Fibroblast of villous mesenchyme (primary cell): ENCODE measurements around the gene SFTPD. TPM values are rescaled to one million over a fixed set of nuclear protein-coding genes. Genes with fewer than 3 reads are reported as not detected.

Experiments
- DNase-seq: peaks from one replicate; pipeline ENCODE4 v3.0.0-alpha.2; 2010; ENCODE audit warnings: low read depth
- H3K4me3 ChIP-seq: 2 replicates; pipeline ENCODE4 v1.5.1; 2011; ENCODE audit warnings: low read depth, mild to moderate bottlenecking, low read length
- total RNA-seq: library from RNA; depleted of rRNA; stranded (reverse); fragments of >200 nt; gene quantifications from 2 replicates; pipeline ENCODE4 v1.2.3, GENCODE V29; 2012
- TF ChIP-seq, protein P1 (sequence below): IDR thresholded peaks from 2 replicates; pipeline ENCODE4 v1.5.1; 2012; ENCODE audit warnings: low read depth, mild to moderate bottlenecking, low read length; ENCODE audit not compliant: insufficient read depth

Gene SFTPD
- total RNA-seq, 1 donor, result not detected

DNA sequence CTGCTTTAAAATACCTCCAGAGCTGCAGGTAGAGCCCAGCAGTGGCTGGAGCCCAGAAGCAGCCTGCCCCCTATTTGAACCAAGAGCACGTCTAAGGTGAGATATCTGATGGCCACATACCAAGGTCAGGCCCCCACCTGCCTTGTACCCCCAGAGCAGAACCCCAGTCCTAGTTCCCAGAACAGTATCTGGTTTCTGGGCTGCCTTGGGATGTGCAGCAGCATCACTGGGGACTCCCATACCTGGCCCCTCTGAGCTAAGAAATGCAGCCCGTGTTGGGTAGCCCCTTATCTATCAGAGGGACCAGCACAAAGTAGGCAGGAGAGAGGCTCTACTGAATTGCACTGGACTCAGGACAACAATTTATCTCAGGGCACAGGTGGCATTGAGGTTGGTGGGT, 8.9 kb downstream of the SFTPD start:
- DNase-seq, result no peak
- H3K4me3 ChIP-seq, result no peak overlapping the region
- TF ChIP-seq, protein P1, sequence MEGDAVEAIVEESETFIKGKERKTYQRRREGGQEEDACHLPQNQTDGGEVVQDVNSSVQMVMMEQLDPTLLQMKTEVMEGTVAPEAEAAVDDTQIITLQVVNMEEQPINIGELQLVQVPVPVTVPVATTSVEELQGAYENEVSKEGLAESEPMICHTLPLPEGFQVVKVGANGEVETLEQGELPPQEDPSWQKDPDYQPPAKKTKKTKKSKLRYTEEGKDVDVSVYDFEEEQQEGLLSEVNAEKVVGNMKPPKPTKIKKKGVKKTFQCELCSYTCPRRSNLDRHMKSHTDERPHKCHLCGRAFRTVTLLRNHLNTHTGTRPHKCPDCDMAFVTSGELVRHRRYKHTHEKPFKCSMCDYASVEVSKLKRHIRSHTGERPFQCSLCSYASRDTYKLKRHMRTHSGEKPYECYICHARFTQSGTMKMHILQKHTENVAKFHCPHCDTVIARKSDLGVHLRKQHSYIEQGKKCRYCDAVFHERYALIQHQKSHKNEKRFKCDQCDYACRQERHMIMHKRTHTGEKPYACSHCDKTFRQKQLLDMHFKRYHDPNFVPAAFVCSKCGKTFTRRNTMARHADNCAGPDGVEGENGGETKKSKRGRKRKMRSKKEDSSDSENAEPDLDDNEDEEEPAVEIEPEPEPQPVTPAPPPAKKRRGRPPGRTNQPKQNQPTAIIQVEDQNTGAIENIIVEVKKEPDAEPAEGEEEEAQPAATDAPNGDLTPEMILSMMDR, result no peak

DNA sequence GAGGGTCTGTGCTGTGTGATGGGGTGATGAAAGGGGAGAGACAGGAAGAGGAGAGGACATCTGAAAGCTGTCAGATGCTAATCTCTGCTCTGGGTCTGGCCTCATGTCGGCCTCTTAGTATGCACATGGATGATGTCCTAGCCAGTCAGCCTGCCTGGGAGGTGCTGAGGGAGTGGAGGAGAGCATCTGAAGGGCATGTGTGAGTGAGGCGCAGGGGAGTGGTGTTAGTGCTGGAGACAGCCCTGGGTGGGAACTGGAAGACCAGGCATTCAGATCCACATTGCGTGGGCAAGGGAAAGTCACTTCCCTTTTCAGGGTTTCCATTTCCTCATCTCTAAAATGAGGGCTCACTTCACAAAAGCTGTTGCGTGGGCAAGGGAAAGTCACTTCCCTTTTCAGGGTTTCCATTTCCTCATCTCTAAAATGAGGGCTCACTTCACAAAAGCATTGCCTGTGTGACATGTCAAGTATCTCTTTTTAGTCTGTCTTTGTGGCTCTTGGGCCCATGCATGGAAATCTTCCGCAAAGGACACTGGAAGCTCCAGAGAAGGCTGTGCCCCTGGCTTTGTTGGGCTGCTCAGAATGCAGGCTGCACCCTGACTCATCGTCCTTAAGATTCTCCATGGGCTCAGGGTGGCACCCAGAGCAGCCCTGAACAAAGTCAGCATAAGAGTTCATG, 10.0 kb downstream of the SFTPD start:
- TF ChIP-seq, protein P1, result no peak
- DNase-seq, result no peak
- H3K4me3 ChIP-seq, result no peak overlapping the region

DNA sequence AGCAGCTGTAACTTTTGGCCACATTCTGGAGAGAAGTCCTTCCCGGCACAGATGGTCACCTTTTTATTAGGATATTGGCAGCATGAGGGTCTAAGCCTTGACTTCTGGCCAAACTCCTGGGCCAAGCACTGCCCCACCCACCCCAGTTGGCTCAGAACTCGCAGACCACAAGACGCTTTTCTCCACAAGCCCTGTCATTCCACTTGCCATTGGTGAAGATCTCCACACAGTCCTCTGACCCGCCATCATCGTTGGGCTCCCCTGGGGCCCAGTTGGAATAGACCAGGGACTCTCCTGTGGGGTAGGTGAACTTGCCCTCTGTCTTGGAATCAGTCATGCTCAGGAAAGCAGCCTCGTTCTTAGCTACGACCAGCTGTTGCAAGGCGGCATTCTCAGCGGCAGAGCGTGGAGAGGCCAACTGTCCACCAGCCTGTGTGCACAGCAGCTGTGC, 11.2 kb downstream of the SFTPD start:
- no peak for DNase-seq
- TF ChIP-seq, protein P1, result no peak
- no peak overlapping the region for H3K4me3 ChIP-seq

DNA sequence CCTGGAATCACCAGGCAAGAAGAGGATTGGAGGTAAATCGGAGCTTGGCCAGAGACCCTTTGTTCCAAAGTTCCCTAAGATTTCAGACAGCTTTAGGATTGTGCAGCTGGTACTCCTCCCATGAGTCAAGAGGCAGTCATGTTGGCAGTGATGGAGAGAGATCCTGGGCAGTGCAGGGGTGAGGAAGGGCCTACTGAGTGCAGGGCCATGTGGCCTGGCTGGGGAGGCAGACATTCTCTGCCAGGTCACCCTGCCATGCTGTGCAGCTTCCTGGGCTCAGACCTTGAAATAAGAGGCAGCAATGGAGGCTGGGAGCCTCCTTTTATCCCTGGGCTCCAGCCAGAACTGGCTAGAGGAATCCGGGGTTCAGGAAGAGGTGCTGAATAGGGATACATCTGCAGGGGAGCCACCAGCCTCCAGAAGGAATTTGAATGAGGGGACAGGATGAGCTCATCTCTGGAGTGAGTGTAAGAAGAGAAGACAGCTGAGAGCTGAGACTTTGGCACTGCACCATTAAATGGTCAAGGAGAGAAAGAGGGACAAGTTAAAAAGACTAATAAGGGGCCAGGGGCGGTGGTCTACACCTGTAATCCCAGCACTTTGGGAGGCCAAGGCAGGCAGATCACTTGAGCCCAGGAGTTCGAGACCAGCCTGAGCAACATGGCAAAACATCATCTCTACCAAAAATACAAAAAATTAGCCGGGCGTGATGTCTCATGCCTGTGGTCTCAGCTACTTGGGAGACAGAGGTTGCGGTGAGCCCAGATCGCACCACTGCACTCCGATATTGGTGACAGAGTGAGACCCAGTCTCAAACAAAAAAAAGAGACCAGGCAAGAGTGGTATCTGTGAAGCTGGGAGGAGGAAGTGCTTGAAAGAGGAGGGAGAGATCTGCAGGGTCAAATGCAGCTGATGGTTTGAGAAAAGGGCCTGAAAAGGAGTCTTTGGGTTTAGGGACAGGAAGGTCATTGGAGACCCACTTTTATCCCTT, 12.0 kb downstream of the SFTPD start:
- no peak for DNase-seq

DNA sequence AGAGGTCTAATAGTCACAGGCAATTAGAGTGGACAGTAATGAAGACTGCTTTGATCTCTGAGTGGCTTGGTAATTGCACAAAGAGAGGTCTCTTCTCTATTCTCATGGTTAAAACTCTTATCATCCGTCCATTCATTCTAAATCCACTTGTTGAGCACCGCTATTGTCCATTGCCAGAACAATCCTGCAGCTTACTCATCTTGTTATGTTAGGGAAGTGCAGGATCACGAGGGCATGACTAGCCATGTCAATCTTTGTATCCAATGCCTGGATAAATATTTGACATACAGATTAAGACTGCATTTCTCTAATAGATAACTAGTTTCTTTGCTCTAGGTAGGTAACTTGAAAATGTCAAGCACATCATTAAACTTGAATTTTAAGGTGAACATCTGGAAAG, 14.9 kb downstream of the SFTPD start:
- H3K4me3 ChIP-seq, result no peak overlapping the region
- DNase-seq, result no peak
- TF ChIP-seq, protein P1, result no peak

More for the DNA sequence above, 12.0 kb downstream of the SFTPD start:
- TF ChIP-seq, protein P1, result no peak
- no peak overlapping the region for H3K4me3 ChIP-seq

DNA sequence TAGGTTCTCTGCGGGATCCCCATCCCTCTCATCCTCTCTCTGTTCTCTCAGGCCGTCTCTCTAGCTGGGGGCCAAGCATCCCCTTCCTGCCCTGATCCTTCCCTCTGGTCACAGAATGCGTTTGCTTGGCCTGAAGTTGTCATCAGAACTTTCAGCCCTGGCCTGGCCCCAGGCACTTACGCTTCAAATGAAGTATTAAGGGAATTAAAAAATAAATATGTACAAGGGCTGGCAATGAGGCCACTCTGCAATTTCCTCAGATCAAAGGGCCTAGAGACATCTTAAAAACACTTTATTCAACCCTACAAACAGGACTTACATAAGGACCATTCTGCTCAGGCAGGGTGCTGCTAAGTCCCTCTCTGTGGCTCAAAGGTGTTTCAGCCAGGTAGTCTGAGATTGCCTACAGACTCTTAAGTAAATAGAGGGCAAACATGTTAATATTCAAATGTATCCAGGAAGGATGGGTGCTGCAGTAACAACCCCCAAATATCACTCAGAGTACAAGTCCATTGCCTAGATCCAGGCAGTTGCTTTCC, 16.0 kb downstream of the SFTPD start:
- TF ChIP-seq, protein P1, result no peak
- no peak for DNase-seq
- no peak overlapping the region for H3K4me3 ChIP-seq
